ENCODE data around the gene DTHD1. TPM values are rescaled to one million over a fixed set of nuclear protein-coding genes. Genes with fewer than 3 reads are reported as not detected.

The DTHD1 gene
- total RNA-seq, 1 donor from 2014 or later, result 0.55 TPM

DNA sequence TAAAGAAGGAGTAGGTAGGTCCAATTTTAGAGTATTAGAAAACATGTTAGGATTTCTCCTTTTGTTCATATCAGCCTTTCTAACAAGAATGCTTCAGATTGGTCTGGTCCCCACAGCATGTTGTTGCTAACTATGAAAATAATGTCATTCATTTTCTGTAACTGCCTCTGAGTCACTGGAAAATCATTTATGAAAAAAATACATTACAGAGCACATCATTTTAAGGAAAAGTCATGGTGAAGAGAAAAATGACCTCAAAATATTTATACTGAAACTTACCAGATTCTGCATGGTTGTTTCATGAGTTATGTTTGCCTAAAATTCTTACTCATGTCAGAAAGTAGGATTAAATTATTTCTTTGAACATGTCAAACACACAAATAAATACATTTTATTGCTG is 35.2 kb downstream of the DTHD1 start:
- peaks cover 5% of the 10 kb centered on the region for H3K4me1 ChIP-seq
- ATAC-seq (no peak), DNase-seq (no peak)
- H3K27me3 ChIP-seq, result no peaks in the 10 kb centered on the region
- H3K4me3 ChIP-seq, result no peak overlapping the region
- no peaks in the 10 kb centered on the region for H3K9me3 ChIP-seq
- no peak overlapping the region for H3K27ac ChIP-seq
- intact Hi-C loops (cut with DNase I), result no loop called here
- TF ChIP-seq, protein P1, sequence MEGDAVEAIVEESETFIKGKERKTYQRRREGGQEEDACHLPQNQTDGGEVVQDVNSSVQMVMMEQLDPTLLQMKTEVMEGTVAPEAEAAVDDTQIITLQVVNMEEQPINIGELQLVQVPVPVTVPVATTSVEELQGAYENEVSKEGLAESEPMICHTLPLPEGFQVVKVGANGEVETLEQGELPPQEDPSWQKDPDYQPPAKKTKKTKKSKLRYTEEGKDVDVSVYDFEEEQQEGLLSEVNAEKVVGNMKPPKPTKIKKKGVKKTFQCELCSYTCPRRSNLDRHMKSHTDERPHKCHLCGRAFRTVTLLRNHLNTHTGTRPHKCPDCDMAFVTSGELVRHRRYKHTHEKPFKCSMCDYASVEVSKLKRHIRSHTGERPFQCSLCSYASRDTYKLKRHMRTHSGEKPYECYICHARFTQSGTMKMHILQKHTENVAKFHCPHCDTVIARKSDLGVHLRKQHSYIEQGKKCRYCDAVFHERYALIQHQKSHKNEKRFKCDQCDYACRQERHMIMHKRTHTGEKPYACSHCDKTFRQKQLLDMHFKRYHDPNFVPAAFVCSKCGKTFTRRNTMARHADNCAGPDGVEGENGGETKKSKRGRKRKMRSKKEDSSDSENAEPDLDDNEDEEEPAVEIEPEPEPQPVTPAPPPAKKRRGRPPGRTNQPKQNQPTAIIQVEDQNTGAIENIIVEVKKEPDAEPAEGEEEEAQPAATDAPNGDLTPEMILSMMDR (IDR thresholded peaks at IDR 0.05), result no peak
- no peaks in the 10 kb centered on the region for H3K36me3 ChIP-seq

DNA sequence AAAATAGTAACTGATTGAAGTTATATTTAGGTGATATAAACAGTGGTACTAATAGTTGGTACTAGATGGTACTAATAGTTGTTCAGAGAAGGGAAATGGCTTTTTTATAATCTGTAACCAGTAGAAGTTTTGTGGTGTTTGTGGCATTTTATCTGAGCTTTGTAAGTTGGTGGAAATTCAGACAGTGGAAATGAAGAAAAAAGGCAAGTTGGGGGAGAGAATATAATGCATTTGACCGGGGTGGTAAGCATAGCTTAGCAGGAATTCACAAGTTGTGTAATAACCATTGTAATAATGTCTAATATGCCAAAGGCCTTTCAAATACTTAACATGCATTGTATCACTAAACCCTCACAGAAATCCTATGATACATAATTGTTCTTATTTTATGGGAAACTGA is 36.3 kb downstream of the DTHD1 start:
- no peak for ATAC-seq
- intact Hi-C loops (cut with DNase I), result no loop called here
- TF ChIP-seq, protein P1 (IDR thresholded peaks at IDR 0.05), result no peak

DNA sequence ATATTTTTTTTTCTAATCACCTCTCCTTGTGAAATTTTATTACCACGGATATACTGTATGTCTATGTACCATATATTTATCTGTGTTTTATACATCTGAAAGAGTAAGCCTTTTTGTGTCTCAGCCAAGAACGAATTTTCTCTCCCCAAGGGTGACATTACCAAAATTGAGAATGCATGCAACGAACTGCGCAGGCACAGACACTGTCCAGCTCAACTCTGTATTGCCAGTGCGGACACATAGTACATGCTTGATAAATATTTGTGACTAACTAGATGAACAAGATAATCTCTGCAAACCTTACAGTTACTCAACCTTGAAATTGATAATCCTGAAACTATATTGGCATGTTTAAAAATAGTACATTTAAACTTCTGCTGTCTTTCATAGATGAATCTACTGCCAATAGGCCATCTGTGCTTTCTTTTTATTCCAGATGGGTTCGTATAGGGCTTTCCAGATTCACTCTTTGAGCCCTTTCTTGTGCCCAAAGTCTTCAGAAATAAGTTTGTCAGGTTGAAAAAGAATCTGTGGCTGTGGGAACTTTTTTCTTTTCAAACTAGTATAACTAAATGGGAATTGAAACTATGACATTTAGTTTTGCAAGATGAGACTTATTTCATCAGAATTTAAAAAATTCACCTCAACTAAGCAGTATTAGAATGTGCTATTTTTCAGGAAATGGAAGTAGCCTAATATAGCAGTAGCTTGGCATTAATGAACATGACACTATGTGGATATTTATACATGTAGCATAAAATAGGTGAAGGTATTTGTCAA is 38.9 kb downstream of the DTHD1 start:
- TF ChIP-seq, protein P1 (IDR thresholded peaks at IDR 0.05), result no peak
- Histone ChIP-seq H3K4me1 (peaks cover 3% of the 10 kb centered on the region), H3K27me3 (no peaks in the 10 kb centered on the region), H3K9me3 (no peaks in the 10 kb centered on the region), H3K4me3 (no peak overlapping the region), H3K36me3 (no peaks in the 10 kb centered on the region), H3K27ac (no peak overlapping the region)
- ATAC-seq, result peak; percentile 33
- DNase-seq, result no peak
- intact Hi-C loops (cut with DNase I), result no loop called here

More for the DNA sequence above, 36.3 kb downstream of the DTHD1 start:
- Histone ChIP-seq H3K9me3 (no peaks in the 10 kb centered on the region), H3K36me3 (no peaks in the 10 kb centered on the region), H3K4me1 (no peaks in the 10 kb centered on the region), H3K27me3 (no peaks in the 10 kb centered on the region), H3K4me3 (no peak overlapping the region), H3K27ac (no peak overlapping the region)
- DNase-seq, result no peak

DNA sequence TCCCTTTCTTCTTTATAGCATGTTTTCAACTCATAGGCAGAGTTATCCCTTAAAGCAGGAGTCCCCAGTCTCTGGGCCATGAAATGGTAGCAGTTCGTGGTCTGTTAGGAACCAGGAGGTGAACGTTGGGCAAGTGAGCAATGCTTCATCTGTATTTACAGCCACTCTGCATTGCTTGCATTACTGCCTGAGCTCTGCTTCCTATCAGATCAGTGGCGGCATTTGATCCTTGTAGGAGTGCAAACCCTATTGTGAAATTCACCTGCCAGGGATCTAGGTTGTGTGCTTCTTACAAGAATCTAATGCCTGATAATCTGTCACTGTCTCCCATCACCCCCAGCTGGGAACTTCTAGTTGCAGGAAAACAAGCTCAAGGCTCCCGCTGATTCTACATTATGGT is 39.8 kb downstream of the DTHD1 start:
- no peak overlapping the region for H3K4me3 ChIP-seq
- no peak overlapping the region for H3K27ac ChIP-seq
- no peaks in the 10 kb centered on the region for H3K36me3 ChIP-seq
- ATAC-seq, result no peak
- H3K9me3 ChIP-seq, result no peaks in the 10 kb centered on the region
- no peak for DNase-seq
- H3K4me1 ChIP-seq, result peaks cover 3% of the 10 kb centered on the region
- no peaks in the 10 kb centered on the region for H3K27me3 ChIP-seq
- TF ChIP-seq, protein P1 (IDR thresholded peaks at IDR 0.05), result no peak
- intact Hi-C loops (cut with DNase I), result no loop called here

DNA sequence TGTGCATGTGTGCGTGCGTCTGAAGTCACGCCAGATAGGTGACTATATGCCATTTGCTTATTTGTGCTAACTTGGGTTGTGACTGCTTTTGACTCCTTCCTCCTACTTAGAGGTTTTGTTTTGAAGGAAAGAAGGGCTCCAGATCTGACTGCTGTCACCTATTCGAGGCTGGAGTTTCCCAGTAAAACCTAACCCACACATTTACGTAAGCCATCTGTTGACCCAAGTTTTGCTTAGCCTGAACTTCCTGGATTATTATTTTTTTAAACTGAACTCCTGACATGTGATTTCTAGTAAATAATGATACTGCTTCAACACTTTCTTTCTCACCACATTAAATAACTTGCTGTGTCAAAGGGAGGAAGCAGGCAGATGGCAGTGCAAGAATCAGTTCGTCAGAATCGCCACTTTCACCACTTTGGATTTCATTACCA is 41.5 kb downstream of the DTHD1 start:
- peak; percentile 70 for ATAC-seq
- TF ChIP-seq, protein P1 (IDR thresholded peaks at IDR 0.05), result no peak
- no peak overlapping the region for H3K4me3 ChIP-seq
- intact Hi-C loops (cut with DNase I), result no loop called here
- no peaks in the 10 kb centered on the region for H3K27me3 ChIP-seq
- H3K4me1 ChIP-seq, result peaks cover 3% of the 10 kb centered on the region
- H3K9me3 ChIP-seq, result no peaks in the 10 kb centered on the region
- no peak for DNase-seq
- no peak overlapping the region for H3K27ac ChIP-seq
- H3K36me3 ChIP-seq, result no peaks in the 10 kb centered on the region
